WTC11 (cell line): ENCODE measurements around the gene PA2G4. TPM values are rescaled to one million over a fixed set of nuclear protein-coding genes. Genes with fewer than 3 reads are reported as not detected.

Experiments
- ATAC-seq: fragments of 200-7000 bp; cut with Tn5 transposase; 2 replicates; pipeline ENCODE4 v1.10.0; 2021; ENCODE audit warnings: mild to moderate bottlenecking, moderate library complexity
- CTCF ChIA-PET: fragments of 300-600 bp; sonication (Branson Sonifier 250); formaldehyde crosslinking; loops from one replicate; lab custom pipeline; 2021; ENCODE audit warnings: antibody characterized with exemption; lab: Charles Lee
- POLR2A ChIA-PET: fragments of 350-600 bp; sonication (Branson Sonifier 250); formaldehyde crosslinking; loops from one replicate; lab custom pipeline; 2021; ENCODE audit warnings: antibody characterized with exemption; lab: Charles Lee
- DNase-seq: peaks from one replicate; pipeline ENCODE4 v3.0.0; 2021; ENCODE audit warnings: low spot score
- H3K27ac Mint-ChIP-seq: 2 replicates; pipeline ENCODE4 v1.8.0; 2021; ENCODE audit warnings: mixed read lengths
- H3K27me3 Mint-ChIP-seq: 2 replicates; pipeline ENCODE4 v1.8.0; 2021; ENCODE audit warnings: low read depth, mild to moderate bottlenecking, moderate library complexity, mixed read lengths
- H3K36me3 Mint-ChIP-seq: 2 replicates; pipeline ENCODE4 v1.8.0; 2021; ENCODE audit warnings: mixed read lengths
- H3K4me1 Mint-ChIP-seq: 2 replicates; pipeline ENCODE4 v1.8.0; 2022; ENCODE audit warnings: mixed read lengths
- H3K4me3 Mint-ChIP-seq: 2 replicates; pipeline ENCODE4 v1.8.0; 2021; ENCODE audit warnings: mild to moderate bottlenecking, moderate library complexity, mixed read lengths
- H3K9me3 Mint-ChIP-seq: 2 replicates; pipeline ENCODE4 v1.8.0; 2021; ENCODE audit warnings: mixed read lengths
- ATF1 ChIP-seq: sonication (generic); formaldehyde crosslinking; IDR thresholded peaks from 2 replicates; pipeline ENCODE4 v1.8.1; 2023; ENCODE audit warnings: mild to moderate bottlenecking, moderate library complexity, missing genetic modification reagents
- E2F4 ChIP-seq: sonication (generic); formaldehyde crosslinking; IDR thresholded peaks from 2 replicates; pipeline ENCODE4 v1.8.1; 2022; ENCODE audit warnings: low read depth, mild to moderate bottlenecking, moderate library complexity, missing genetic modification reagents, borderline replicate concordance
- ERG ChIP-seq: fragments of 250-450 bp; sonication (Bioruptor Pico); IDR thresholded peaks from 2 replicates; pipeline ENCODE4 v1.8.0; 2021; ENCODE audit warnings: mild to moderate bottlenecking
- ESRRA ChIP-seq: sonication (generic); formaldehyde crosslinking; IDR thresholded peaks from 2 replicates; pipeline ENCODE4 v1.8.1; 2022; ENCODE audit warnings: mild to moderate bottlenecking, missing genetic modification reagents, borderline replicate concordance
- ETV6 ChIP-seq: sonication (generic); formaldehyde crosslinking; IDR thresholded peaks from 2 replicates; pipeline ENCODE4 v1.8.1; 2022; ENCODE audit warnings: mild to moderate bottlenecking, missing genetic modification reagents
- FOXJ3 ChIP-seq: sonication (generic); formaldehyde crosslinking; IDR thresholded peaks from 2 replicates; pipeline ENCODE4 v1.9.0; 2021; ENCODE audit warnings: missing genetic modification reagents, mild to moderate bottlenecking, borderline replicate concordance
- FOXP1 ChIP-seq: sonication (generic); formaldehyde crosslinking; IDR thresholded peaks from 2 replicates; pipeline ENCODE4 v1.8.0; 2022; ENCODE audit warnings: missing genetic modification reagents, mild to moderate bottlenecking, moderate library complexity, borderline replicate concordance
- GRHL2 ChIP-seq: fragments of 250-450 bp; sonication (Bioruptor Pico); IDR thresholded peaks from 2 replicates; pipeline ENCODE4 v1.8.0; 2022; ENCODE audit warnings: mild to moderate bottlenecking, moderate library complexity; ENCODE audit not compliant: insufficient replicate concordance, severe bottlenecking
- MLX ChIP-seq: sonication (generic); formaldehyde crosslinking; IDR thresholded peaks from 2 replicates; pipeline ENCODE4 v1.8.1; 2023; ENCODE audit warnings: mild to moderate bottlenecking, missing genetic modification reagents, moderate library complexity
- MXD4 ChIP-seq: fragments of 250-450 bp; sonication (Bioruptor Pico); IDR thresholded peaks from 2 replicates; pipeline ENCODE4 v1.8.0; 2021; ENCODE audit warnings: mild to moderate bottlenecking, moderate library complexity, borderline replicate concordance
- MYBL2 ChIP-seq: sonication (generic); formaldehyde crosslinking; IDR thresholded peaks from 2 replicates; pipeline ENCODE4 v1.8.1; 2023; ENCODE audit warnings: mild to moderate bottlenecking, moderate library complexity, missing genetic modification reagents
- NR2C2 ChIP-seq: sonication (generic); formaldehyde crosslinking; IDR thresholded peaks from 2 replicates; pipeline ENCODE4 v1.8.0; 2022; ENCODE audit warnings: mild to moderate bottlenecking, missing genetic modification reagents
- SOX15 ChIP-seq: fragments of 250-450 bp; sonication (Bioruptor Pico); IDR thresholded peaks from 2 replicates; pipeline ENCODE4 v1.9.0; 2021; ENCODE audit warnings: mild to moderate bottlenecking
- STAT6 ChIP-seq: sonication (generic); formaldehyde crosslinking; conservative IDR thresholded peaks from 2 replicates; pipeline ENCODE4 v1.8.1; 2023; ENCODE audit warnings: mild to moderate bottlenecking, low read depth, missing genetic modification reagents, moderate library complexity
- TCF7 ChIP-seq: sonication (generic); formaldehyde crosslinking; IDR thresholded peaks from 2 replicates; pipeline ENCODE4 v1.8.0; 2022; ENCODE audit warnings: mild to moderate bottlenecking, low read depth, missing genetic modification reagents, moderate library complexity
- ZMAT4 ChIP-seq: fragments of 250-450 bp; sonication (Bioruptor Pico); IDR thresholded peaks from 2 replicates; pipeline ENCODE4 v1.9.0; 2021; ENCODE audit warnings: mild to moderate bottlenecking
- ZNF121 ChIP-seq: sonication (generic); formaldehyde crosslinking; IDR thresholded peaks from 2 replicates; pipeline ENCODE4 v1.8.0; 2023; ENCODE audit warnings: missing genetic modification reagents
- ZNF317 ChIP-seq: sonication (generic); formaldehyde crosslinking; IDR thresholded peaks from 2 replicates; pipeline ENCODE4 v1.8.1; 2023; ENCODE audit warnings: low read depth, mild to moderate bottlenecking, moderate library complexity, missing genetic modification reagents, borderline replicate concordance
- ZNF423 ChIP-seq: fragments of 250-450 bp; sonication (Bioruptor Pico); IDR thresholded peaks from 2 replicates; pipeline ENCODE4 v2.1.2; 2022; ENCODE audit warnings: mild to moderate bottlenecking, moderate library complexity
- total RNA-seq: library from RNA; stranded (reverse); gene quantifications from 3 replicates; pipeline ENCODE4 v1.2.3, GENCODE V29; 2021

Gene PA2G4
- total RNA-seq, 1 experiment from 2014 or later: 249 TPM

GRCh38 chr12:56157201-56158028 lies 53.1 kb downstream of the PA2G4 start (continued):
- TF ChIP-seq ETV6 (CRISPR knock-in tag) (0 out of 2 replicates have a peak, but pooled peaks have one; percentile 25), ZNF121 (peak; percentile 62), NR2C2 (no peak), MXD4 (CRISPR knock-in tag) (no peak), STAT6 (no peak), MLX (CRISPR knock-in tag) (no peak), FOXP1 (CRISPR knock-in tag) (no peak), FOXJ3 (CRISPR knock-in tag) (no peak), MYBL2 (CRISPR knock-in tag) (no peak), ZNF317 (CRISPR knock-in tag) (no peak), ERG (peak; percentile 66; the same call in 1 of the 2 replicates)

GRCh38 chr12:56158029-56158925 lies 53.9 kb downstream of the PA2G4 start, which contains the start of gene MYL6:
Gene MYL6, plus strand, starts transcription at chr12:56158359. Its CDS starts 43 bp downstream, at chr12:56158402.
- Mint-ChIP-seq H3K27me3 (no peaks in the 10 kb centered on the region), H3K4me1 (peaks cover 49% of the 10 kb centered on the region), H3K36me3 (peaks cover 48% of the 10 kb centered on the region), H3K4me3 (peak within 1 kb of the TSS; percentile 96), H3K27ac (peak within 1 kb of the TSS; percentile 99), H3K9me3 (no peaks in the 10 kb centered on the region)
- DNase-seq (peak; percentile 93), ATAC-seq (peak; percentile 65)
- POLR2A ChIA-PET: interaction anchor here (1.0 to 7.2 kb wide), 9 partner anchors 16 to 202 kb away, joined by 3 to 104 read pairs (median 8); partner anchors contain the start of genes ERBB3, ESYT1, PA2G4 and RAB5B
- CTCF ChIA-PET: interaction anchor here (0.6 to 2.2 kb wide), 6 partner anchors 30 to 64 kb away, joined by 3 to 11 read pairs (median 6); partner anchors contain the start of genes ESYT1, RNF41, SMARCC2 and ZC3H10
- TF ChIP-seq ESRRA (CRISPR knock-in tag): no peak
- TF ChIP-seq ZNF317 (CRISPR knock-in tag): no peak
- TF ChIP-seq ATF1 (CRISPR knock-in tag): no peak
- TF ChIP-seq ZMAT4 (CRISPR knock-in tag): peak; percentile 87
- no peak for TF ChIP-seq GRHL2 (CRISPR knock-in tag)
- TF ChIP-seq TCF7 (CRISPR knock-in tag): no peak
- TF ChIP-seq MLX (CRISPR knock-in tag): no peak
- no peak for TF ChIP-seq E2F4 (CRISPR knock-in tag)
- peak; percentile 69; the same call in 1 of the 2 replicates for TF ChIP-seq SOX15 (CRISPR knock-in tag)
- no peak for TF ChIP-seq FOXJ3 (CRISPR knock-in tag)
- TF ChIP-seq STAT6: no peak
- TF ChIP-seq ZNF423: no peak
